ENCODE data around the gene LENG8.
"Not testable (repeated sequence)": the region's sequence is repeated elsewhere in the genome, so short reads cannot be mapped to it uniquely, and the experiment has no call there.

Gene LENG8

GRCh38 chr19:54440641-54441040 is 8.4 kb upstream of the LENG8 start:
- DNase-seq (ENCODE audit: low read depth in 2 of 2) = no peak

- no peak for DNase-seq (ENCODE audit: low read depth in 2 of 2)
Measured at GRCh38 chr19:54444737-54445136, 4.3 kb upstream of the LENG8 start.

GRCh38 chr19:54446349-54446748 is 2.6 kb upstream of the LENG8 start:
- DNase-seq (ENCODE audit: low read depth in 2 of 2) = not testable (repeated sequence)

- no peak for DNase-seq (ENCODE audit: low read depth in 2 of 2)
Measured at GRCh38 chr19:54448040-54448773, 792 bp upstream of the LENG8 start.

GRCh38 chr19:54449701-54450069 is 686 bp downstream of the LENG8 start:
- DNase-seq (ENCODE audit: low read depth in 2 of 2) = no peak

GRCh38 chr19:54451331-54451871 is 2.4 kb downstream of the LENG8 start:
- no peak for DNase-seq (ENCODE audit: low read depth in 2 of 2)

GRCh38 chr19:54451997-54452396 is 3.0 kb downstream of the LENG8 start:
- no peak for DNase-seq (ENCODE audit: low read depth in 2 of 2)

GRCh38 chr19:54452626-54453025 is 3.6 kb downstream of the LENG8 start:
- no peak for DNase-seq (ENCODE audit: low read depth in 2 of 2)

GRCh38 chr19:54453921-54454780 is 5.2 kb downstream of the LENG8 start:
- DNase-seq (ENCODE audit: low read depth in 2 of 2) = no peak

GRCh38 chr19:54454781-54455675 is 6.0 kb downstream of the LENG8 start:
- DNase-seq (ENCODE audit: low read depth in 2 of 2) = no peak

- no peak for DNase-seq (ENCODE audit: low read depth in 2 of 2)
Measured at GRCh38 chr19:54455786-54456422, 6.9 kb downstream of the LENG8 start.

GRCh38 chr19:54456423-54457373 is 7.7 kb downstream of the LENG8 start:
- DNase-seq (ENCODE audit: low read depth in 2 of 2) = no peak

GRCh38 chr19:54457773-54458647 is 9.0 kb downstream of the LENG8 start:
- DNase-seq (ENCODE audit: low read depth in 2 of 2) = no peak

GRCh38 chr19:54458648-54459281 is 9.8 kb downstream of the LENG8 start:
- no peak for DNase-seq (ENCODE audit: low read depth in 2 of 2)

GRCh38 chr19:54459282-54460229 is 10.6 kb downstream of the LENG8 start:
- DNase-seq (ENCODE audit: low read depth in 2 of 2) = no peak

GRCh38 chr19:54460230-54461005 is 11.4 kb downstream of the LENG8 start:
- DNase-seq (ENCODE audit: low read depth in 2 of 2) = no peak

GRCh38 chr19:54461210-54461609 is 12.2 kb downstream of the LENG8 start:
- DNase-seq (ENCODE audit: low read depth in 2 of 2) = no peak
